ENCODE measurements around the gene DPP6. TPM values are rescaled to one million over a fixed set of nuclear protein-coding genes. Genes with fewer than 3 reads are reported as not detected.

Gene DPP6
- total RNA-seq, 1 experiment from 2014 or later, result not detected

- Histone ChIP-seq H3K4me1 (replicated peaks) (no peaks in the 10 kb centered on the region), H3K27ac (no peak overlapping the region), H3K36me3 (no peaks in the 10 kb centered on the region), H3K9me3 (replicated peaks) (0 out of 2 replicates have a peak, but pooled peaks cover 2% of the 10 kb centered on the region), H3K27me3 (replicated peaks) (no peaks in the 10 kb centered on the region), H3K4me3 (no peak overlapping the region)
- DNase-seq (ENCODE audit: low read depth in 1 of 2, low spot score in 2 of 2), result no peak
Observed at GRCh38 chr7:154484406-154484805, 432.2 kb downstream of the DPP6 start.

DNA sequence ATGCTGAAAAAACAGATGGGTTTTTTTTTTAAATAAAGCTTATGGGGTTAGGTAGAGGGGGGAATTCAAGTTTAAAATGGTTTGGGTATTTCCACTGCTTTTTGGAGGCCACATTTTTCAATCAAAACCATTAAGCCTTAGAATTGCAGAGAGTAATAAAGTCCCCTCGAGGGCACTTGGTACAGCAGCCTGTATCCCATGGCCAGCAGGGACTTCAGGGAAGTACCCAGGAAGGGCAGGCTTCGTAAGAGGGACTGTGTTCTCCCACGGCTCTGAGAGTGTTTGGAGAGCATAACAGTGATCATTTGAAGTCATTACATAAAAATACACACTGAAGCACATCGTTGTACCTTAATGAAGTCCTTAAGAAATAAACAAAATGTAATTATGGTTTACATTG, 432.7 kb downstream of the DPP6 start:
- H3K4me3 ChIP-seq, result no peak overlapping the region
- no peaks in the 10 kb centered on the region for H3K36me3 ChIP-seq
- H3K27ac ChIP-seq, result no peak overlapping the region
- H3K27me3 ChIP-seq (replicated peaks), result no peaks in the 10 kb centered on the region
- 0 out of 2 replicates have a peak, but pooled peaks cover 2% of the 10 kb centered on the region for H3K9me3 ChIP-seq (replicated peaks)
- no peaks in the 10 kb centered on the region for H3K4me1 ChIP-seq (replicated peaks)
- no peak for DNase-seq (ENCODE audit: low read depth in 1 of 2, low spot score in 2 of 2)

GRCh38 chr7:154489897-154490296, 437.7 kb downstream of the DPP6 start:
- Histone ChIP-seq H3K36me3 (no peaks in the 10 kb centered on the region), H3K27me3 (replicated peaks) (no peaks in the 10 kb centered on the region), H3K4me3 (no peak overlapping the region), H3K27ac (no peak overlapping the region), H3K9me3 (replicated peaks) (peaks cover 2% of the 10 kb centered on the region; the same call in 1 of the 2 replicates), H3K4me1 (replicated peaks) (no peaks in the 10 kb centered on the region)
- no peak for DNase-seq (ENCODE audit: low read depth in 1 of 2, low spot score in 2 of 2)

DNA sequence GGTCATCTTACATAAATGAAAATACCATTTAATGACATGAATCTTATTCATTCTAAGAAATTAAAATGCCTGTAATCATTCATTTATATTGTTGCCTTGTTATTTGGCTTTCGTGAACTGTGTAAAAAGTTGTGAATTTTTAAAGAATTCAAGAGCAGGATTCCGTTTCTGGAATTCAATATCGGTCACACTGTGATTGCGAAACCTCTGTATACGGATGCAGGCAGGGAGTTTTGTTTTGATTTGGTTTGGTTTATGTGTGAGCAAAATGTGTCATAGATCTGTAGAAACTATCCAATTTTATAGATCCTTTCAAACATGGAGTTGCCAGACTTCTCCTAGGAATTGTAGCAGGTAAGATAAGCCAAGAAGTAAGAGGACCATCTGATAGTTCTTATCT, 441.4 kb downstream of the DPP6 start:
- no peaks in the 10 kb centered on the region for H3K27me3 ChIP-seq (replicated peaks)
- no peak overlapping the region for H3K27ac ChIP-seq
- no peaks in the 10 kb centered on the region; the same call in 1 of the 2 replicates for H3K9me3 ChIP-seq (replicated peaks)
- no peaks in the 10 kb centered on the region for H3K4me1 ChIP-seq (replicated peaks)
- no peak overlapping the region for H3K4me3 ChIP-seq
- H3K36me3 ChIP-seq, result no peaks in the 10 kb centered on the region
- DNase-seq (ENCODE audit: low read depth in 1 of 2, low spot score in 2 of 2), result no peak

DNA sequence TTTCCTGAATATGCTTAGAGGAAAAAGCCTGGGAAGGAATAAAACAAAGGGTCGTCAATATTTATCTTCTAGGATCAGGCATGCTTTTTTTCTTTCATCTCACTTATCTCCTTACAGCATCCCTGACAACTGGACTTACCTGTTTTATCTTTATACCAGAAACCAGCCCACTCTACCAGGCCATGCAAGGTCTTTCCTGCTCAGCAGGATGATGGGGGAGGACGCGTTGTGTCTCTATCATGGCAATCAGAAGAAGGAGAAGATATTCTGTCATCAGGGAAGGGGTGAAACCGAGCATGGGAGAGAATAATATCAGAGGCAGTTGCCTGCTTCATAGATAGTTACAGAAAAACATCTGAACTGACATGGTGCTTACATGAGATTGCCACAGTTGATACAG, 445.6 kb downstream of the DPP6 start:
- Histone ChIP-seq H3K27me3 (replicated peaks) (no peaks in the 10 kb centered on the region), H3K4me3 (no peak overlapping the region), H3K4me1 (replicated peaks) (no peaks in the 10 kb centered on the region), H3K36me3 (no peaks in the 10 kb centered on the region), H3K27ac (no peak overlapping the region), H3K9me3 (replicated peaks) (peaks cover 6% of the 10 kb centered on the region; the same call in 1 of the 2 replicates)
- no peak for DNase-seq (ENCODE audit: low read depth in 1 of 2, low spot score in 2 of 2)

GRCh38 chr7:154503962-154504550, 451.9 kb downstream of the DPP6 start:
- H3K36me3 ChIP-seq, result no peaks in the 10 kb centered on the region
- H3K4me1 ChIP-seq (replicated peaks), result no peaks in the 10 kb centered on the region
- no peaks in the 10 kb centered on the region for H3K27me3 ChIP-seq (replicated peaks)
- H3K4me3 ChIP-seq, result no peak overlapping the region
- H3K27ac ChIP-seq, result no peak overlapping the region
- H3K9me3 ChIP-seq (replicated peaks), result peaks cover 6% of the 10 kb centered on the region; the same call in 1 of the 2 replicates
- DNase-seq (ENCODE audit: low read depth in 1 of 2, low spot score in 2 of 2), result no peak

- no peak overlapping the region for H3K4me3 ChIP-seq
- H3K27me3 ChIP-seq (replicated peaks), result no peaks in the 10 kb centered on the region
- no peak for DNase-seq (ENCODE audit: low read depth in 1 of 2, low spot score in 2 of 2)
Observed at GRCh38 chr7:154504918-154505317, 452.7 kb downstream of the DPP6 start.

GRCh38 chr7:154505362-154505761, 453.2 kb downstream of the DPP6 start:
- Histone ChIP-seq H3K27ac (no peak overlapping the region), H3K9me3 (replicated peaks) (peaks cover 3% of the 10 kb centered on the region; the same call in 1 of the 2 replicates), H3K4me1 (replicated peaks) (no peaks in the 10 kb centered on the region), H3K4me3 (no peak overlapping the region), H3K27me3 (replicated peaks) (no peaks in the 10 kb centered on the region), H3K36me3 (no peaks in the 10 kb centered on the region)
- no peak for DNase-seq (ENCODE audit: low read depth in 1 of 2, low spot score in 2 of 2)

More at GRCh38 chr7:154504918-154505317, 452.7 kb downstream of the DPP6 start:
- no peak overlapping the region for H3K27ac ChIP-seq
- H3K4me1 ChIP-seq (replicated peaks), result no peaks in the 10 kb centered on the region
- no peaks in the 10 kb centered on the region for H3K36me3 ChIP-seq
- peaks cover 4% of the 10 kb centered on the region; the same call in 1 of the 2 replicates for H3K9me3 ChIP-seq (replicated peaks)

GRCh38 chr7:154509192-154509591, 457.0 kb downstream of the DPP6 start:
- H3K27me3 ChIP-seq (replicated peaks), result no peaks in the 10 kb centered on the region
- H3K4me3 ChIP-seq, result no peak overlapping the region

GRCh38 chr7:154512121-154512833, 460.1 kb downstream of the DPP6 start:
- Histone ChIP-seq H3K27me3 (replicated peaks) (no peaks in the 10 kb centered on the region), H3K36me3 (no peaks in the 10 kb centered on the region), H3K9me3 (replicated peaks) (peaks cover 4% of the 10 kb centered on the region; the same call in 1 of the 2 replicates), H3K27ac (no peak overlapping the region), H3K4me1 (replicated peaks) (no peaks in the 10 kb centered on the region), H3K4me3 (no peak overlapping the region)
- no peak for DNase-seq (ENCODE audit: low read depth in 1 of 2, low spot score in 2 of 2)

More at GRCh38 chr7:154509192-154509591, 457.0 kb downstream of the DPP6 start:
- Histone ChIP-seq H3K9me3 (replicated peaks) (peaks cover 4% of the 10 kb centered on the region; the same call in 1 of the 2 replicates), H3K36me3 (no peaks in the 10 kb centered on the region), H3K4me1 (replicated peaks) (no peaks in the 10 kb centered on the region), H3K27ac (no peak overlapping the region)
- no peak for DNase-seq (ENCODE audit: low read depth in 1 of 2, low spot score in 2 of 2)

- no peaks in the 10 kb centered on the region for H3K27me3 ChIP-seq (replicated peaks)
- no peaks in the 10 kb centered on the region for H3K36me3 ChIP-seq
- peaks cover 7% of the 10 kb centered on the region for H3K9me3 ChIP-seq (replicated peaks)
- H3K4me3 ChIP-seq, result no peak overlapping the region
- no peak for DNase-seq (ENCODE audit: low read depth in 1 of 2, low spot score in 2 of 2)
- no peaks in the 10 kb centered on the region for H3K4me1 ChIP-seq (replicated peaks)
- H3K27ac ChIP-seq, result no peak overlapping the region
Observed at GRCh38 chr7:154517768-154518167, 465.6 kb downstream of the DPP6 start.

DNA sequence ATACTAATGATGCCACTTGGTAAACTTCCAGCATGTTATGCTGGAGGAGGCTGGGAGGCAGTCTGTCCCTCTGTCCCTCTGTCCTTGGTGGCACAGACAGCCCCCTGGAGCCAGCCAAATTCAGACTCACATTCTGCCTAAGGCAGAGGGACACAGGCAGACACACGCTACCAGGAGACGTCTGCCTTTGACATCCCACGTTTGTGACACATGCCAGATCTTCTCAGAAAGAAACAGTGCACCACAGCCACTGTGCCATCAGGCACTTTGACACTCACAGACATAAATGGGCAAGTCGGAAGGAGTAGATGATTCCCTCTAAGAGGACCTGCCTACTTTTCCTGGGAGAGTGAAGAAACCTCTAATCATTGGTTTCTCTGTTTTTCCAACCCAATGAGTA, 467.0 kb downstream of the DPP6 start:
- Histone ChIP-seq H3K9me3 (replicated peaks) (peaks cover 7% of the 10 kb centered on the region), H3K27ac (no peak overlapping the region), H3K4me3 (no peak overlapping the region), H3K36me3 (no peaks in the 10 kb centered on the region), H3K4me1 (replicated peaks) (no peaks in the 10 kb centered on the region), H3K27me3 (replicated peaks) (no peaks in the 10 kb centered on the region)
- no peak for DNase-seq (ENCODE audit: low read depth in 1 of 2, low spot score in 2 of 2)

- no peaks in the 10 kb centered on the region; the same call in 1 of the 2 replicates for H3K9me3 ChIP-seq (replicated peaks)
Observed at GRCh38 chr7:154530136-154530535, 477.9 kb downstream of the DPP6 start.

DNA sequence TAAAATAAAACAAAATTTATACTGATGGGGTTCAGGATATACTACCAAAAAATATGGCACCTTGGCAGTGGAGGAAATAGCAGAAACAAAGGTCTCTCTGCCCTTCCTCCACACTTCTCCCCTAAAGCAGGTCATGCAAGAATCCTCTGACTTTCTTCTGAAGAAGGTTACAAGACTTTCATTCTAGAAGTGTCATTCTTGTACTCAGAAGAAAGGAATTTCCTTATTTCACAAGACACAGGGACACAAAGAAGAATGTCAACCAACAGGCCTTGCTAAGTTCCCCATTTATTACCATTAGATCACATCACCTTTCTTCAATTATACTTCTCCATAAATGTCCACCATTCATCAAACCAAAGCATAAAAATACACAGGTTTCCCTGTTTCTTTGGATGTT, 480.6 kb downstream of the DPP6 start:
- Histone ChIP-seq H3K27ac (no peak overlapping the region), H3K27me3 (replicated peaks) (no peaks in the 10 kb centered on the region), H3K36me3 (no peaks in the 10 kb centered on the region), H3K9me3 (replicated peaks) (no peaks in the 10 kb centered on the region; the same call in 1 of the 2 replicates), H3K4me1 (replicated peaks) (no peaks in the 10 kb centered on the region), H3K4me3 (no peak overlapping the region)
- DNase-seq (ENCODE audit: low read depth in 1 of 2, low spot score in 2 of 2), result no peak

More at GRCh38 chr7:154530136-154530535, 477.9 kb downstream of the DPP6 start:
- Histone ChIP-seq H3K27ac (no peak overlapping the region), H3K4me3 (no peak overlapping the region), H3K27me3 (replicated peaks) (no peaks in the 10 kb centered on the region), H3K4me1 (replicated peaks) (no peaks in the 10 kb centered on the region), H3K36me3 (no peaks in the 10 kb centered on the region)
- no peak for DNase-seq (ENCODE audit: low read depth in 1 of 2, low spot score in 2 of 2)

Data from SJSA1 (cell line).